Breast epithelium (tissue), 4 donors: ENCODE measurements around the gene EIF3I. TPM values are rescaled to one million over a fixed set of nuclear protein-coding genes. Genes with fewer than 3 reads are reported as not detected.

Experiments
- DNase-seq, 2 donors: peaks; one replicate each; pipeline ENCODE4 v3.0.0-alpha.2; 2019; ENCODE audit warnings: low spot score in 2 of 2
- H3K27ac ChIP-seq, 2 donors: fragments of 200-600 bp; sonication (generic) in 1 of 2; one replicate each; pipeline ENCODE4 v1.5.1; 2016 to 2019; ENCODE audit warnings: mild to moderate bottlenecking in 1 of 2
- H3K27me3 ChIP-seq, 2 donors: fragments of 200-600 bp; sonication (generic) in 1 of 2; one replicate each; pipeline versions ENCODE4 v1.5.1 to v1.6.0; 2017 to 2019; ENCODE audit warnings: control low read depth in 1 of 2, mild to moderate bottlenecking in 1 of 2
- H3K36me3 ChIP-seq: fragments of 200-600 bp; one replicate; pipeline ENCODE4 v1.5.1; 2019
- H3K4me1 ChIP-seq, 2 donors: fragments of 200-600 bp; sonication (generic); one replicate each; pipeline ENCODE4 v1.5.1; 2016 to 2019; ENCODE audit warnings: control low read depth in 1 of 2
- H3K4me3 ChIP-seq, 3 donors: fragments of 200-600 bp; sonication (generic); 1 replicate in 2 of 3; 2 replicates in 1 of 3; pipeline ENCODE4 v1.5.1; 2016 to 2019; ENCODE audit warnings: mild to moderate bottlenecking in 3 of 3, moderate library complexity in 2 of 3
- H3K9me3 ChIP-seq, 2 donors: fragments of 200-600 bp; sonication (generic) in 1 of 2; one replicate each; pipeline ENCODE4 v1.5.1; 2016 to 2019; ENCODE audit warnings: control low read depth in 1 of 2
- POLR2A ChIP-seq: fragments of 450-650 bp; IDR thresholded peaks from one replicate; pipeline ENCODE4 v1.6.1; 2016; ENCODE audit warnings: antibody characterized with exemption, mild to moderate bottlenecking, moderate library complexity
- POLR2AphosphoS5 ChIP-seq, 3 donors: sonication (generic); formaldehyde crosslinking; IDR thresholded peaks; one replicate each; pipeline ENCODE4 v1.6.1; 2017; ENCODE audit warnings: antibody characterized with exemption in 3 of 3
- intact Hi-C: fragments of 100-400 bp; cut with DNase I; formaldehyde crosslinking; loops from one replicate; pipeline ENCODE4 v1.15.1; 2023; ENCODE audit warnings: low total_unique reads
- total RNA-seq, 3 donors: library from RNA; depleted of rRNA; stranded (reverse); fragments of >200 nt; gene quantifications; one replicate each; pipeline ENCODE4 v1.1.0, GENCODE V29; 2016
- TF ChIP-seq, protein P1 (sequence below), 3 donors: fragments of 450-650 bp; IDR thresholded peaks; one replicate each; pipeline ENCODE4 v1.5.1; 2016 to 2017; ENCODE audit warnings: antibody characterized with exemption in 3 of 3, mild to moderate bottlenecking in 3 of 3, moderate library complexity in 3 of 3

Gene EIF3I
- total RNA-seq, 3 donors from 2014 or later, result 177 to 222 (median 190) TPM

DNA sequence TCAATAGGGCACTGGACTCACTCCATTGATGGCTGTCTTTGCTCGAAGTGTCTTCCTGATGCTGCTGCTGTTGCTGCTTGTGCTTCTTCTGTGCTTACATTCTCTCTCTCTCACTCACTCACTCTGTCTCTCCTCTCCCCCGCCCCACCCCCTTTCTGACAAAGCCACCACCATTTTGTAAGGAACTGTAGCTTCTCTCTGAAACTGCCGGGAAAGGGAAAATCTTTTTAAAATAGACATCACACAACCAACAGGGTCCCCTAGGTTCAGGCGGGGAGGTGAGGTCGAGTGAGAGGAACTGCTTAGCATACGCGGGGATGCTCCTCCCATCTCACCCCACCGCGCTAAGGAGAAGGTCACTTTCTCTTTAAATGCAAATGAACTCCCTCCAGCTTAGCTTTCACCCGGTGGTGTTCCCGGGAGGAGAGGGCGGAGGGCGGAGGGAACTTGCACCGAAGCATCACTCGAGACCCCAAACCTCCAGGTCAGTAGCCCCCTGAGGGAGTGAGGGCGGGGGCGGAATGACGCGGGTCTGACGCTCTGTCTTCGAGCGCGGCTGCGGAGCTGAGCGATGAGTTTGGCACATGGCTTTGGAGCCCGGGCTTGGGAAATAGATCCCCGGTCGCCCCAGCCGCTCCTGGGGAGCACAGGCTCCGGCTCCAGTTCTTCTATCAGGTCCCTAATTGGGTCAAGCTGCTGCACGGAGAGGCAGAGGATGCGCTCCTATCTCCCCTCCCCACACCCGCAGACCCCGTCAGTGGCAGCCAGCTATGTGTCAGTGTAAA lies 21.8 kb upstream of the EIF3I start, which contains the start of gene CCDC28B:
CCDC28B (plus strand) TSS at position 370 of the 785 bp plus-strand sequence. CDS start 1,341 bp downstream, outside the sequence.
- TF ChIP-seq POLR2AphosphoS5 (IDR thresholded peaks at IDR 0.05), result peak in 2 of 3 donors; percentile 24 to 60
- TF ChIP-seq POLR2A, result no peak
- intact Hi-C loops, result no loop called here

DNA sequence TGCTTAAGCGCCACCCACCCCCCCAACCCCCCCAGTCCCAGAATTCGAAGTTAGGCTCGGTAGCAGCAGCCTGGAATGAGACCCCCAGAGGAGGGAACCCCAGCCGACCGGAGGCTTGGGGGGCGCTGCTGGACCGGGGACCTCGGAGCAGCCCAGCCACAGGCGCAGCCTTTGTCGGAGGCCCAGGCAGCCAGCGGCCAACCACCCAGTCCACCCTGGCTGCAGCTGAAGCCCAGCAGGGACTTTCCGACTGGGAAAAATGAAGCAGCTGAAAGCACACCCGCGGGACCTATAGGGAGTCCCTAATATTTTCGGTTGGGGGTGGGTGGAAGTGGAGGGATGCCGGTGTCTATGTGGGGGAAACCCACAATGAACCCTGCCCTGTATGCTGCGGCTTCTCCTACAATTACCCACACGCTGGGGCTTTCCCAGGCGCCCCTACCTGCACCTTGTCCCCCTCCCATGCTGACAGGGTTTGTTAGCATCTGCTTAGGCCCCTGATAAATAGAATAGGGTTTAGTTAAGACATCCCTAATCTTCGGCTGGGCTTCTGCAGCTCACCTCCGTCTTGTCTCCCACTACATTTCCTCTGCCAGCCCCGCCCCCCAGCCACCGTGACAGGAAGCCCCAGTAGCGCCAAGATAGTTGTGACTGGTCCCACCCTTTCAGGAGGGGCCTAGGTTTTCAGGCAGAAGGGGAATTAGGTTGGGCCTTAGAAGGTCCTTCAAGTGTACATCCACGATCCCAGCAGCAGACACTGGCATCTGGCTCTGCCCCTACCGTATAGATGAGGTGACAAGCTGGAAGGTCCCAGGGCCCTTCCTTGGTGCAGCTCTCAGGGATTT lies 21.0 kb upstream of the EIF3I start:
- peak in 1 of 2 donors; percentile 59 for DNase-seq
- Histone ChIP-seq H3K36me3 (no peaks in the 10 kb centered on the region), H3K4me3 (peak overlapping the region; percentile 53 to 92 (median 64)), H3K27me3 (no peaks in the 10 kb centered on the region), H3K9me3 (no peaks in the 10 kb centered on the region), H3K4me1 (peaks cover 10% of the 10 kb centered on the region in 2 donors), H3K27ac (peak overlapping the region; percentile 83 to 92)
- intact Hi-C loops, result no loop called here
- TF ChIP-seq, protein P1, sequence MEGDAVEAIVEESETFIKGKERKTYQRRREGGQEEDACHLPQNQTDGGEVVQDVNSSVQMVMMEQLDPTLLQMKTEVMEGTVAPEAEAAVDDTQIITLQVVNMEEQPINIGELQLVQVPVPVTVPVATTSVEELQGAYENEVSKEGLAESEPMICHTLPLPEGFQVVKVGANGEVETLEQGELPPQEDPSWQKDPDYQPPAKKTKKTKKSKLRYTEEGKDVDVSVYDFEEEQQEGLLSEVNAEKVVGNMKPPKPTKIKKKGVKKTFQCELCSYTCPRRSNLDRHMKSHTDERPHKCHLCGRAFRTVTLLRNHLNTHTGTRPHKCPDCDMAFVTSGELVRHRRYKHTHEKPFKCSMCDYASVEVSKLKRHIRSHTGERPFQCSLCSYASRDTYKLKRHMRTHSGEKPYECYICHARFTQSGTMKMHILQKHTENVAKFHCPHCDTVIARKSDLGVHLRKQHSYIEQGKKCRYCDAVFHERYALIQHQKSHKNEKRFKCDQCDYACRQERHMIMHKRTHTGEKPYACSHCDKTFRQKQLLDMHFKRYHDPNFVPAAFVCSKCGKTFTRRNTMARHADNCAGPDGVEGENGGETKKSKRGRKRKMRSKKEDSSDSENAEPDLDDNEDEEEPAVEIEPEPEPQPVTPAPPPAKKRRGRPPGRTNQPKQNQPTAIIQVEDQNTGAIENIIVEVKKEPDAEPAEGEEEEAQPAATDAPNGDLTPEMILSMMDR (IDR thresholded peaks at IDR 0.05), result no peak
- TF ChIP-seq POLR2AphosphoS5 (IDR thresholded peaks at IDR 0.05) (no peak), POLR2A (no peak)

More for the DNA sequence above, 21.8 kb upstream of the EIF3I start, which contains the start of gene CCDC28B:
- Histone ChIP-seq H3K9me3 (no peaks in the 10 kb centered on the region), H3K4me3 (peak within 1 kb of the TSS; percentile 53 to 92 (median 64)), H3K27me3 (no peaks in the 10 kb centered on the region), H3K36me3 (no peaks in the 10 kb centered on the region), H3K27ac (peak within 1 kb of the TSS; percentile 83 to 92), H3K4me1 (peaks cover 8 to 10% of the 10 kb centered on the region in 2 donors)
- DNase-seq, result peak in 1 of 2 donors; percentile 48

DNA sequence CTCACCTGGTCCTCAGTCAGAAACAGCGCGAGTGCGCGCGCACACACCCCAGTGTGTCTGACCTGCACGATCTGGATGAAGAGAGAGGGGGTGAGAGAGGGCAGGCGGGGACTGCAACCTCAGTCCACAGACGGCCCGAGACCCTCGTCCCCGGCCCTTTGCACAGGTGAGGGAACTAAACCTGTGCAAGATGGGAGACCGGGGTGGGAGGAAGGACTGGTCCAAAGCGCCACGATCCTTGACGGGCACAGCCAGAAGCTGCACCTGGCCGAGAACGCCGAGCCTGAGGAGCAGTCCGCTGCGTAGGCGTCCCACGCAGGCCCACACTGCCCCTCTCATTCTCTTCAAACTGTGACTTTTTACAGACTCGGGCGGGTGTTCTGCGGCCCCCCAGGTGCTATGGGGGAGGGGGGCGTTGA lies 17.3 kb upstream of the EIF3I start:
- intact Hi-C loops, result no loop called here
- Histone ChIP-seq H3K9me3 (no peaks in the 10 kb centered on the region), H3K4me3 (peak overlapping the region; percentile 59 to 78 (median 72)), H3K27me3 (no peaks in the 10 kb centered on the region), H3K27ac (peak overlapping the region; percentile 86 to 87), H3K4me1 (peaks cover 8 to 10% of the 10 kb centered on the region in 2 donors), H3K36me3 (no peaks in the 10 kb centered on the region)
- peak in 1 of 2 donors; percentile 27 for DNase-seq
- TF ChIP-seq POLR2A (no peak), POLR2AphosphoS5 (IDR thresholded peaks at IDR 0.05) (peak in 1 of 3 donors; percentile 3)

DNA sequence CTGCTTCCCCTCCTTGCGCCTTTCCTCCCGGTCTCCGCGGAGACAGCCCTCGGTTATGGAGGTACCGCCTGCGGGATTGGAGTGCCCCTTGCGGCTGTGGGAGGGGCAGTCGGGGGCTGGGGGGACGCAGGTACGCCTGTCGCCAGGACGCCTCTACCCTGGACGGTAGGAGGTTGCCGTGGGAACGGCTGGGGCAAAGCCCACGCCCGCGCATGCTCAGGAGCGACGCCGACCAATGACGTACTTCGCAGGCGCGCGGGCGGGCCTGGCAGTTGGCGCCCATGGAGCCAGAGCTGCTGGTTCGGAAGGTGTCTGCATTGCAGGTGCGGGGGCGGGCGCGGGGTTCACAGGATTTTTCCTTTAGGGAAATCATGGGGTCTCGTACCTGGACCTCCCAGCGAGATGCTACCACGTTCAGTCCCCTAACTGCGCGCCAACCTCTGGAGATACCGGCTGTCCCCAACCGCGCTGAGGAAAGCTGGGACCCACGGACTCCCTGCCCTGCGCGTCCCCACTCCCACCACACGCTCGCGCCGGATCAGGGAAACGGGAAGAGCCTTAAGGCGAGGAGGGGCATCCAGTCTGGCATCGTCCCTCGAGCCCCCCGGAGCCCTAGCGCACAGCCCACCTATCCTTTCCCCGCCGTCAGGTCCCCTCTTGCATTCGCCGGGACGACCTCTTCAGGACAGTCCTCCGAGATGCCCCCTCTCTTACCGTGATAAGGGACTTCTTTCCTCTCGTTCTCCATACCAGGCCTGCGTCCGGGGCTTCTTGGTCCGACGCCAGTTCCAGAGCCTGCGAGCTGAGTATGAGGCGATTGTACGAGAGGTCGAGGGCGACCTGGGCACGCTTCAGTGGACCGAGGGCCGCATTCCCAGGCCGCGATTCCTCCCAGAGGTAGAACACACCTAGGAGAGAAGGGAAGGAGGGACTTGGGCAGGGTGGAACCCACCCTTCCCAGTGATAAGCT lies 16.5 kb upstream of the EIF3I start, which contains the start of gene IQCC:
IQCC (plus strand) TSS at position 271 of the 970 bp plus-strand sequence; CDS start at position 282, 11 bp downstream.
- intact Hi-C loops, result no loop called here
- peak; percentile 84 to 85 for DNase-seq
- H3K4me3 ChIP-seq, result peak within 1 kb of the TSS; percentile 59 to 78 (median 72)
- TF ChIP-seq POLR2A (peak; percentile 31), POLR2AphosphoS5 (IDR thresholded peaks at IDR 0.05) (peak in 2 of 3 donors; percentile 41 to 85)
- TF ChIP-seq, protein P1 (IDR thresholded peaks at IDR 0.05), result peak in 1 of 3 donors; percentile 5
- no peaks in the 10 kb centered on the region for H3K27me3 ChIP-seq
- peak within 1 kb of the TSS; percentile 86 to 87 for H3K27ac ChIP-seq
- H3K36me3 ChIP-seq, result no peaks in the 10 kb centered on the region
- H3K4me1 ChIP-seq, result peaks cover 8 to 10% of the 10 kb centered on the region in 2 donors
- no peaks in the 10 kb centered on the region for H3K9me3 ChIP-seq

DNA sequence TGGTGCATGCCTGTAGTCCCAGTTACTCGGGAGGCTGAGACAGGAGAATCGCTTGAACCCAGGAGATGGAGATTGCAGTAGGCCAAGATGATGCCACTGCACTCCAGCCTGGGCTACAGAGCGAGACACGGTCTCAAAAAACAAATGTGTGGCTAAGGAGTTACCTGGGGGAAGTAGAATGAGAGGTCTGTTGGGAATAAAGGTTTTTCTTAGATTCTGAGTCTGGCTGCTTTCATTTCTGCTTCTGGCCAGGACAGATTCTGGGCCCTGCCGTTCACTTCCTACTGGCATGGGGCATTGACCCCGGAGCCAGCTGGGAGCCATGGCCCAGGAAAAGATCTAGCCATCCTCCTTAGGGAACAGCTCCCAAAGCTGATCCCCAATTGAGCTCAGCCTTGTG lies 13.7 kb upstream of the EIF3I start:
- DNase-seq, result no peak
- TF ChIP-seq POLR2A (no peak), POLR2AphosphoS5 (IDR thresholded peaks at IDR 0.05) (no peak)
- TF ChIP-seq, protein P1 (IDR thresholded peaks at IDR 0.05), result no peak
- peaks cover 0 to 8% of the 10 kb centered on the region in 2 donors for H3K4me1 ChIP-seq
- no peaks in the 10 kb centered on the region for H3K9me3 ChIP-seq
- H3K27me3 ChIP-seq, result no peaks in the 10 kb centered on the region
- H3K27ac ChIP-seq, result peak overlapping the region in 1 of 2 donors; percentile 42
- no peaks in the 10 kb centered on the region for H3K36me3 ChIP-seq
- H3K4me3 ChIP-seq, result no peak overlapping the region
- intact Hi-C loops, result no loop called here
